HEK293 (cell line): ENCODE results near the gene MT1B.

Experiments used
- CTCF ChIA-PET: fragments of 350-600 bp; formaldehyde crosslinking; extraction: SDS; loops from one replicate; lab custom pipeline; 2021; ENCODE audit warnings: antibody characterized with exemption; lab: Yijun Ruan, JAX
- POLR2A ChIA-PET: fragments of 300-600 bp; formaldehyde crosslinking; extraction: SDS; loops from one replicate; lab custom pipeline; 2020; ENCODE audit warnings: antibody characterized with exemption, inconsistent platforms; lab: Yijun Ruan, JAX
- H3K27ac ChIP-seq: fragments of 200-500 bp; sonication (Bioruptor generic); 2 replicates; pipeline ENCODE4 v1.5.1; 2014; ENCODE audit warnings: low read depth, low read length, control low read depth, inconsistent platforms; ENCODE audit errors: extremely low read depth
- H3K36me3 ChIP-seq, 2 experiments: fragments of 200-500 bp in 1 of 2; sonication (Bioruptor generic) in 1 of 2; 1 replicate in 1 of 2; 2 replicates in 1 of 2; pipeline ENCODE4 v1.5.1; 2014 to 2017; ENCODE audit warnings: inconsistent platforms in 2 of 2, low read length in 2 of 2; ENCODE audit not compliant: control insufficient read depth in 2 of 2, insufficient read depth in 1 of 2
- H3K4me1 ChIP-seq: fragments of 200-500 bp; sonication (Bioruptor generic); 2 replicates; pipeline ENCODE4 v1.5.1; 2014; ENCODE audit warnings: mild to moderate bottlenecking, low read length, inconsistent platforms; ENCODE audit not compliant: control insufficient read depth, insufficient read depth
- H3K4me3 ChIP-seq: 2 replicates; pipeline ENCODE4 v1.5.1; 2011; ENCODE audit warnings: low read depth, mild to moderate bottlenecking, control low read depth, low read length, moderate library complexity
- H3K9me3 ChIP-seq: fragments of 200-500 bp; sonication (Bioruptor generic); 2 replicates; pipeline ENCODE4 v1.5.1; 2014; ENCODE audit warnings: low read depth, low read length, inconsistent platforms; ENCODE audit not compliant: control insufficient read depth, insufficient read depth
- AEBP2 ChIP-seq: fragments of 450-650 bp; formaldehyde crosslinking; IDR thresholded peaks from 2 replicates; pipeline ENCODE4 v1.5.1; 2016; ENCODE audit warnings: missing biosample characterization, missing genetic modification characterization, borderline replicate concordance
- KLF1 ChIP-seq: fragments of 450-650 bp; formaldehyde crosslinking; IDR thresholded peaks from 2 replicates; pipeline ENCODE4 v1.5.1; 2016; ENCODE audit warnings: missing biosample characterization, missing genetic modification characterization
- KLF9 ChIP-seq: fragments of 450-650 bp; formaldehyde crosslinking; IDR thresholded peaks from 2 replicates; pipeline ENCODE4 v1.5.1; 2016; ENCODE audit warnings: missing biosample characterization, missing genetic modification characterization, low read depth
- OSR2 ChIP-seq: fragments of 450-650 bp; formaldehyde crosslinking; IDR thresholded peaks from 2 replicates; pipeline ENCODE4 v1.5.1; 2016; ENCODE audit warnings: missing biosample characterization, missing genetic modification characterization
- YY2 ChIP-seq: fragments of 450-650 bp; formaldehyde crosslinking; IDR thresholded peaks from 2 replicates; pipeline ENCODE4 v1.5.1; 2016; ENCODE audit warnings: missing biosample characterization, missing genetic modification characterization
- ZBTB49 ChIP-seq: fragments of 450-650 bp; formaldehyde crosslinking; IDR thresholded peaks from 2 replicates; pipeline ENCODE4 v1.5.1; 2016; ENCODE audit warnings: missing biosample characterization, missing genetic modification characterization, low read depth
- ZFP69B ChIP-seq: fragments of 450-650 bp; formaldehyde crosslinking; IDR thresholded peaks from 2 replicates; pipeline ENCODE4 v1.5.1; 2016; ENCODE audit warnings: missing biosample characterization, missing genetic modification characterization
- ZNF292 ChIP-seq: fragments of 450-650 bp; formaldehyde crosslinking; IDR thresholded peaks from 2 replicates; pipeline ENCODE4 v1.5.1; 2016; ENCODE audit warnings: low read depth, missing biosample characterization, missing genetic modification characterization, borderline replicate concordance
- ZNF366 ChIP-seq: fragments of 450-650 bp; formaldehyde crosslinking; conservative IDR thresholded peaks from 2 replicates; pipeline ENCODE4 v1.5.1; 2016; ENCODE audit warnings: missing biosample characterization, missing genetic modification characterization
- ZNF404 ChIP-seq: fragments of 450-650 bp; formaldehyde crosslinking; IDR thresholded peaks from 2 replicates; pipeline ENCODE4 v1.5.1; 2017; ENCODE audit warnings: missing biosample characterization, missing genetic modification characterization
- ZNF560 ChIP-seq: fragments of 450-650 bp; formaldehyde crosslinking; IDR thresholded peaks from 2 replicates; pipeline ENCODE4 v1.5.1; 2017; ENCODE audit warnings: missing biosample characterization, missing genetic modification characterization, borderline replicate concordance
- ZNF585B ChIP-seq: fragments of 450-650 bp; formaldehyde crosslinking; IDR thresholded peaks from 2 replicates; pipeline ENCODE4 v1.5.1; 2016; ENCODE audit warnings: missing biosample characterization, missing genetic modification characterization
- ZNF623 ChIP-seq: fragments of 450-650 bp; formaldehyde crosslinking; IDR thresholded peaks from 2 replicates; pipeline ENCODE4 v1.5.1; 2016; ENCODE audit warnings: missing biosample characterization, missing genetic modification characterization
- ZNF654 ChIP-seq: fragments of 450-650 bp; formaldehyde crosslinking; IDR thresholded peaks from 2 replicates; pipeline ENCODE4 v1.5.1; 2016; ENCODE audit warnings: low read depth, missing biosample characterization, missing genetic modification characterization
- ZNF660 ChIP-seq: fragments of 450-650 bp; IDR thresholded peaks from 2 replicates; pipeline ENCODE4 v1.5.1; 2018; ENCODE audit warnings: missing biosample characterization, mild to moderate bottlenecking, missing genetic modification characterization
- ZNF670 ChIP-seq: fragments of 450-650 bp; formaldehyde crosslinking; IDR thresholded peaks from 2 replicates; pipeline ENCODE4 v1.5.1; 2016; ENCODE audit warnings: missing biosample characterization, missing genetic modification characterization, low read depth
- ZNF843 ChIP-seq: fragments of 450-650 bp; formaldehyde crosslinking; IDR thresholded peaks from 2 replicates; pipeline ENCODE4 v1.5.1; 2016; ENCODE audit warnings: missing biosample characterization, missing genetic modification characterization
- ZSCAN16 ChIP-seq: fragments of 450-650 bp; formaldehyde crosslinking; IDR thresholded peaks from 2 replicates; pipeline ENCODE4 v1.5.1; 2016; ENCODE audit warnings: missing biosample characterization, missing genetic modification characterization
- TF ChIP-seq, protein P1 (sequence below): fragments of 450-650 bp; formaldehyde crosslinking; IDR thresholded peaks from 2 replicates; pipeline ENCODE4; 2016; ENCODE audit warnings: missing biosample characterization, missing genetic modification characterization
- TF ChIP-seq, protein P2 (sequence below): fragments of 450-650 bp; formaldehyde crosslinking; IDR thresholded peaks from 2 replicates; pipeline ENCODE4 v1.5.1; 2016; ENCODE audit warnings: missing biosample characterization, missing genetic modification characterization
- TF ChIP-seq, protein P3 (sequence below): fragments of 450-650 bp; formaldehyde crosslinking; conservative IDR thresholded peaks from 2 replicates; pipeline ENCODE4 v1.5.1; 2016; ENCODE audit warnings: low read depth, missing biosample characterization, missing genetic modification characterization

The MT1B gene

DNA sequence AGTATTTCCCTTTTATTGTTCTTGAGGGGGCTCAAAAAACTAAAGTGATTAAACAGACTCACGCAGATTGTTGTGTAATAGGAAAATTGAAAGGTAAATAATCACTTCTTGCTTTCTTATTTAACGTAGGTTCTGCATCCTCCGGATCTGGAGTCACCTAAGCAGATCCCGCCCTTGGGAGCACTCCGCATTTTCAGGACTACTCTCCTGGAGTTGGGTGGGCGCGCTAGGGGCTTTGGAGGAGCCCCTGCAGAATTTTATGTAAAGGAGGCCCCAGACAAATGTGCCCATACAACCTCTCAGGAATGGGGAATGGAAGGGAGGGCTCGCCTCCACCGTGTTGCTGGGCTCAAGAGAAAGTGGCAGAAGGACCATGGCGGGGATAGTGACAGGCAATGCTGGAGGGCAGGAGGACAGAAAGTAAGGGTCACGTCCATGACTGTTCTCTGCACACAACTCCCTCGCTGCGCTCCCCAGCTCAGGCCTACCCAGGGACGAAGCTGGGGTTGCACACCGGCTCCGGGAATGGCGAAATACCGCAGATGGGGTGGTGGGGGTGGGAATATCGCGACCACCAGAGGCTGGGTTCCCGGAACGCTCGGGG, 35.0 kb upstream of the MT1B start (continued):
- TF ChIP-seq ZBTB49 (tag by site-specific recombination), result no peak
- TF ChIP-seq ZNF843 (tag by site-specific recombination), result no peak
- TF ChIP-seq YY2 (tag by site-specific recombination), result no peak
- TF ChIP-seq, protein P1, sequence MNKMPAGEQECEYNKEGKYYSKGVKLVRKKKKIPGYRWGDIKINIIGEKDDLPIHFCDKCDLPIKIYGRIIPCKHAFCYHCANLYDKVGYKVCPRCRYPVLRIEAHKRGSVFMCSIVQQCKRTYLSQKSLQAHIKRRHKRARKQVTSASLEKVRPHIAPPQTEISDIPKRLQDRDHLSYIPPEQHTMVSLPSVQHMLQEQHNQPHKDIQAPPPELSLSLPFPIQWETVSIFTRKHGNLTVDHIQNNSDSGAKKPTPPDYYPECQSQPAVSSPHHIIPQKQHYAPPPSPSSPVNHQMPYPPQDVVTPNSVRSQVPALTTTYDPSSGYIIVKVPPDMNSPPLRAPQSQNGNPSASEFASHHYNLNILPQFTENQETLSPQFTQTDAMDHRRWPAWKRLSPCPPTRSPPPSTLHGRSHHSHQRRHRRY (tag by site-specific recombination), result no peak
- no peak for TF ChIP-seq ZNF585B (tag by site-specific recombination)
- no peak for TF ChIP-seq ZSCAN16 (tag by site-specific recombination)

GRCh38 chr16:56617212-56618085, 34.2 kb upstream of the MT1B start:
- Histone ChIP-seq H3K27ac (no peak overlapping the region), H3K4me1 (no peaks in the 10 kb centered on the region), H3K4me3 (no peak overlapping the region), H3K9me3 (no peaks in the 10 kb centered on the region), H3K36me3 (no peaks in the 10 kb centered on the region)
- ChIA-PET CTCF (interaction anchor here (0.5 to 0.6 kb wide), 2 partner anchors 9 to 51 kb away, joined by 3 to 4 read pairs; no protein-coding TSS in a partner anchor), POLR2A (interaction anchor here (1.4 kb wide), 1 partner anchor 8 kb away, joined by 3 read pairs; no protein-coding TSS in a partner anchor)
- TF ChIP-seq ZNF654 (tag by site-specific recombination) (no peak), OSR2 (tag by site-specific recombination) (no peak), ZNF366 (tag by site-specific recombination) (no peak), ZNF560 (tag by site-specific recombination) (no peak), KLF1 (tag by site-specific recombination) (no peak), ZFP69B (tag by site-specific recombination) (no peak), ZNF292 (tag by site-specific recombination) (no peak), ZNF660 (tag by site-specific recombination) (no peak), AEBP2 (tag by site-specific recombination) (no peak), ZNF404 (tag by site-specific recombination) (no peak), KLF9 (tag by site-specific recombination) (no peak), ZNF670 (tag by site-specific recombination) (no peak), ZNF623 (tag by site-specific recombination) (no peak)
- TF ChIP-seq, protein P2, sequence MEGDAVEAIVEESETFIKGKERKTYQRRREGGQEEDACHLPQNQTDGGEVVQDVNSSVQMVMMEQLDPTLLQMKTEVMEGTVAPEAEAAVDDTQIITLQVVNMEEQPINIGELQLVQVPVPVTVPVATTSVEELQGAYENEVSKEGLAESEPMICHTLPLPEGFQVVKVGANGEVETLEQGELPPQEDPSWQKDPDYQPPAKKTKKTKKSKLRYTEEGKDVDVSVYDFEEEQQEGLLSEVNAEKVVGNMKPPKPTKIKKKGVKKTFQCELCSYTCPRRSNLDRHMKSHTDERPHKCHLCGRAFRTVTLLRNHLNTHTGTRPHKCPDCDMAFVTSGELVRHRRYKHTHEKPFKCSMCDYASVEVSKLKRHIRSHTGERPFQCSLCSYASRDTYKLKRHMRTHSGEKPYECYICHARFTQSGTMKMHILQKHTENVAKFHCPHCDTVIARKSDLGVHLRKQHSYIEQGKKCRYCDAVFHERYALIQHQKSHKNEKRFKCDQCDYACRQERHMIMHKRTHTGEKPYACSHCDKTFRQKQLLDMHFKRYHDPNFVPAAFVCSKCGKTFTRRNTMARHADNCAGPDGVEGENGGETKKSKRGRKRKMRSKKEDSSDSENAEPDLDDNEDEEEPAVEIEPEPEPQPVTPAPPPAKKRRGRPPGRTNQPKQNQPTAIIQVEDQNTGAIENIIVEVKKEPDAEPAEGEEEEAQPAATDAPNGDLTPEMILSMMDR (tag by site-specific recombination), result no peak
- TF ChIP-seq, protein P3, sequence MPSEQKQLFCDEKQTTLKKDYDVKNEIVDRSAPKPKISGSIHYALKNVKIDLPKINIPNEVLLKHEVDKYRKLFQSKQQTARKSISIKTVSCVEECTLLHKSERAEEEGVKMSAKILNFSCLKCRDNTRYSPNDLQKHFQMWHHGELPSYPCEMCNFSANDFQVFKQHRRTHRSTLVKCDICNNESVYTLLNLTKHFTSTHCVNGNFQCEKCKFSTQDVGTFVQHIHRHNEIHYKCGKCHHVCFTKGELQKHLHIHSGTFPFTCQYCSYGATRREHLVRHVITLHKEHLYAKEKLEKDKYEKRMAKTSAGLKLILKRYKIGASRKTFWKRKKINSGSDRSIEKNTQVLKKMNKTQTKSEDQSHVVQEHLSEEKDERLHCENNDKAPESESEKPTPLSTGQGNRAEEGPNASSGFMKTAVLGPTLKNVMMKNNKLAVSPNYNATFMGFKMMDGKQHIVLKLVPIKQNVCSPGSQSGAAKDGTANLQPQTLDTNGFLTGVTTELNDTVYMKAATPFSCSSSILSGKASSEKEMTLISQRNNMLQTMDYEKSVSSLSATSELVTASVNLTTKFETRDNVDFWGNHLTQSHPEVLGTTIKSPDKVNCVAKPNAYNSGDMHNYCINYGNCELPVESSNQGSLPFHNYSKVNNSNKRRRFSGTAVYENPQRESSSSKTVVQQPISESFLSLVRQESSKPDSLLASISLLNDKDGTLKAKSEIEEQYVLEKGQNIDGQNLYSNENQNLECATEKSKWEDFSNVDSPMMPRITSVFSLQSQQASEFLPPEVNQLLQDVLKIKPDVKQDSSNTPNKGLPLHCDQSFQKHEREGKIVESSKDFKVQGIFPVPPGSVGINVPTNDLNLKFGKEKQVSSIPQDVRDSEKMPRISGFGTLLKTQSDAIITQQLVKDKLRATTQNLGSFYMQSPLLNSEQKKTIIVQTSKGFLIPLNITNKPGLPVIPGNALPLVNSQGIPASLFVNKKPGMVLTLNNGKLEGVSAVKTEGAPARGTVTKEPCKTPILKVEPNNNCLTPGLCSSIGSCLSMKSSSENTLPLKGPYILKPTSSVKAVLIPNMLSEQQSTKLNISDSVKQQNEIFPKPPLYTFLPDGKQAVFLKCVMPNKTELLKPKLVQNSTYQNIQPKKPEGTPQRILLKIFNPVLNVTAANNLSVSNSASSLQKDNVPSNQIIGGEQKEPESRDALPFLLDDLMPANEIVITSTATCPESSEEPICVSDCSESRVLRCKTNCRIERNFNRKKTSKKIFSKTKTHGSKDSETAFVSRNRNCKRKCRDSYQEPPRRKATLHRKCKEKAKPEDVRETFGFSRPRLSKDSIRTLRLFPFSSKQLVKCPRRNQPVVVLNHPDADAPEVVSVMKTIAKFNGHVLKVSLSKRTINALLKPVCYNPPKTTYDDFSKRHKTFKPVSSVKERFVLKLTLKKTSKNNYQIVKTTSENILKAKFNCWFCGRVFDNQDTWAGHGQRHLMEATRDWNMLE, result no peak
